ENCODE measurements around the gene KIAA1217. TPM values are rescaled to one million over a fixed set of nuclear protein-coding genes. Genes with fewer than 3 reads are reported as not detected.
"Not testable (repeated sequence)": the region's sequence is repeated elsewhere in the genome, so short reads cannot be mapped to it uniquely, and the experiment has no call there.

The KIAA1217 gene
- total RNA-seq, 4 donors from 2014 or later, result 46.9 to 108 (median 61.5) TPM

DNA sequence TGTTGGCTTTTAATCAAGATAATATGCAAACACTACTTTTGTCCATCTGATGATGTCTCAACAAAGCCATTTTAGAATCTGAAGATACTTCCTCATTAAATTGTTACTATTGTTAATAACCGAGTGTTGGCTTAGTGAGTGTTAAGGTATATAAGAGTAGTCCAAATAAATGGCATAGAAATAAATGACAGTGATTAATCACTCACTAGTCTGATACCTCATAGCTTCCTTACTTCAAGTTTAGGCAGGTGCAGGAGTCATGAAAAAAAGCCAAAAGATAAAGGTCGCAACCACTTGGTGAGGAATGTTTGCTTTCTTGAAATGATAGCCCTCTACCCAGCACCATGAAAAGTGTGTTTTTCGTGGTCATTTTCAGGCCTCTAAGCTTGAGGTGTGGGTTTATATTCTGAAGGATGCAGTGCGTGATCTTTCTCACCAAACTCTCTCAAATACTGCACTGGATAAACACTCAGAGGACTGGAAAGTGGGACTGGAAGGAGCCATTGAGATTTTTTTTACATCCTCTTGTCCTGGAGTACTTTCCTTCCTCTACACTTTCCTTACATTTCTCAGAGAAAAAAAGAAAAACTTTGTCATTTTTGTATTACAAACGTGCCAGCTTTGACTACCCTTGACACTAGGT lies 138.1 kb downstream of the KIAA1217 start:
- no peak overlapping the region for H3K27ac ChIP-seq
- H3K4me1 ChIP-seq, result no peaks in the 10 kb centered on the region
- no peaks in the 10 kb centered on the region for H3K27me3 ChIP-seq
- no peak for DNase-seq
- H3K4me3 ChIP-seq, result no peak overlapping the region
- no peaks in the 10 kb centered on the region for H3K9me3 ChIP-seq
- H3K36me3 ChIP-seq, result no peaks in the 10 kb centered on the region
- TF ChIP-seq POLR2A (IDR thresholded peaks at IDR 0.05), result no peak
- TF ChIP-seq, protein P1, sequence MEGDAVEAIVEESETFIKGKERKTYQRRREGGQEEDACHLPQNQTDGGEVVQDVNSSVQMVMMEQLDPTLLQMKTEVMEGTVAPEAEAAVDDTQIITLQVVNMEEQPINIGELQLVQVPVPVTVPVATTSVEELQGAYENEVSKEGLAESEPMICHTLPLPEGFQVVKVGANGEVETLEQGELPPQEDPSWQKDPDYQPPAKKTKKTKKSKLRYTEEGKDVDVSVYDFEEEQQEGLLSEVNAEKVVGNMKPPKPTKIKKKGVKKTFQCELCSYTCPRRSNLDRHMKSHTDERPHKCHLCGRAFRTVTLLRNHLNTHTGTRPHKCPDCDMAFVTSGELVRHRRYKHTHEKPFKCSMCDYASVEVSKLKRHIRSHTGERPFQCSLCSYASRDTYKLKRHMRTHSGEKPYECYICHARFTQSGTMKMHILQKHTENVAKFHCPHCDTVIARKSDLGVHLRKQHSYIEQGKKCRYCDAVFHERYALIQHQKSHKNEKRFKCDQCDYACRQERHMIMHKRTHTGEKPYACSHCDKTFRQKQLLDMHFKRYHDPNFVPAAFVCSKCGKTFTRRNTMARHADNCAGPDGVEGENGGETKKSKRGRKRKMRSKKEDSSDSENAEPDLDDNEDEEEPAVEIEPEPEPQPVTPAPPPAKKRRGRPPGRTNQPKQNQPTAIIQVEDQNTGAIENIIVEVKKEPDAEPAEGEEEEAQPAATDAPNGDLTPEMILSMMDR (IDR thresholded peaks at IDR 0.05), result no peak

DNA sequence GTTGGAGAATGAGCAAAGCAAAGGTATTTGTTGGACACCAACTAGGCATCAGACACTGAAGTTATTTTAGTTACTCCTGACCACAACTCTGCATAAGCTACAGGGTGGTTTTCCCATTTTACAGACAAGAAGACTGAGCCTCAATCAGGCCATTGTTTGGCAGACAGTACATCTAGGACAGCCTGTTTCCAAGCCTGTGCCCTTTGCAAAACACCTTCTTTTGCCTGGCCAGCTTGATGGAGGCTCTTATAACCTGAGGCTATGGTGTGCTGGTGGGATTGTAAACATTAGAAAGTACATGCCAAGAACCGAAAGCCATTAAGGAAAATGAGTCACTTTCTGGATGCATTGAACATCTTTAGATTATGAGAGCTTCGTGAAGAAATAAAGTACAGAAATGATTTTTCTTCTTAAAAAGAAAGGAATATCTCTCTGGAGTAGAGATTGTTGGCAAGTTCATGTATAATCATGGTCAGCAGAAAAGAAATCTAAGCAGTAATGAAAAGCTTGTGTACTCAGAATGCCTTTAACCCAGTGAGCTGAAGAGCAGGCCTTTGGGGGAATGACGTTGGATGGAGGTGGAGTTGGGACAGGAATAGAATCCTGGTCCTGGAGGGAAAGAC lies 140.6 kb downstream of the KIAA1217 start:
- Histone ChIP-seq H3K27ac (no peak overlapping the region), H3K4me1 (no peaks in the 10 kb centered on the region), H3K4me3 (no peak overlapping the region), H3K27me3 (no peaks in the 10 kb centered on the region), H3K9me3 (no peaks in the 10 kb centered on the region), H3K36me3 (no peaks in the 10 kb centered on the region)
- TF ChIP-seq POLR2A (IDR thresholded peaks at IDR 0.05), result no peak
- TF ChIP-seq, protein P1 (IDR thresholded peaks at IDR 0.05), result no peak
- no peak for DNase-seq

DNA sequence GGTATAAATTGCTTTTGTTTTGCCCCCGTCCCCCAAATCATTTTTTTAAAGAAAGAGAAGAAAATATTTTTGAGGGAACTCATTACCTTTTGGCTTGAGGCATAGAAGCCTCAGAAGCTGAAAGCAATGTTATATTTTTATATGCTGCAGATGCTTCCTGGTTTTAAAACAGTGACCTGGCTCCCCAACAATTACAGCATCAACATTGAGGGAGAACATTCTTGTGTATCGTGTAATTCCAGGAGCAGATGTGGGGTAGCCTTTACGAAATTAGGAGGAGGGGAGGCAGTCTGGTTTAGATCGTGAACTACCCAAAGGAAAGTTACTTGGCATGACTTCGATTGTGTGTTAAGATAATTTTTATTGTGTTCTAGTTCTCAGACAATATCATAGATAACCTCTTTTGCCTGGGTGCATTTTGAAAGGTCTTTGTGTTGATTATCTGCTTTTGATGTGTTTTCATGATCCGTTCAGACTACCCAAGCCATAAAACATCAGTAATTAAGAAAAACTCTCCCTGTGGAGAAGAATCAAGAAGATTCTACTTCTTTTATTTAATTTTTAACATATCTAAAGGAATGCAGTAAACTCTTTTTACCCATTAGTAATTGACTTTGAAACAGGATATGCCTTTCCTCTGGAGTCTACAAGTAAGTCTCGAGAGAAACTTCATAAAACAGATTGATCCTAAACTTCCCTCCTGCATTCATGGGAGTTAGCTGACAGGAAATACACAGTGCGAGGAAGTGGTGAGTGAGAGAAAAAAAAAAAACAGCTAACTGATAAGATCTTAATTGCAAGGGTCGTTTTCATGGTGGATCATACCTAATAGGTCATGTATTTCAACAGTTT lies 141.4 kb downstream of the KIAA1217 start:
- H3K4me3 ChIP-seq, result no peak overlapping the region
- no peaks in the 10 kb centered on the region for H3K4me1 ChIP-seq
- no peak for DNase-seq
- no peak for TF ChIP-seq POLR2A (IDR thresholded peaks at IDR 0.05)
- TF ChIP-seq, protein P1 (IDR thresholded peaks at IDR 0.05), result no peak
- H3K27ac ChIP-seq, result peak overlapping the region in 1 of 4 donors; percentile 10
- no peaks in the 10 kb centered on the region for H3K9me3 ChIP-seq
- no peaks in the 10 kb centered on the region for H3K36me3 ChIP-seq
- H3K27me3 ChIP-seq, result no peaks in the 10 kb centered on the region

DNA sequence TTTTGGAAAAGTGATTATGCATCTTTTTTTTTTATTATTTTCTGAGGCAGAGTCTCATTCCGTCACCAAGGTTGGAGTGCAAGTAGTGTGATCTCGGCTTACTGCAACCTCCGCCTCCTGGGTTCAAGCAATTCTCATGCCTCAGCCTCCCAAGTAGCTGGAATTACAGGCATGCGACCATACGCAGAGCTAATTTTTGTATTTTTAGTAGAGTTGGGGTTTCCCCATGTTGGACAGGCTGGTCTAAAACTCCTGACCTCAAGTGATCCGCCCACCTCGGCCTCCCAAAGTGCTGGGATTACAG lies 141.9 kb downstream of the KIAA1217 start:
- H3K9me3 ChIP-seq, DNase-seq, H3K4me1 ChIP-seq, H3K27me3 ChIP-seq, H3K27ac ChIP-seq, H3K36me3 ChIP-seq, H3K4me3 ChIP-seq: not testable (repeated sequence)

DNA sequence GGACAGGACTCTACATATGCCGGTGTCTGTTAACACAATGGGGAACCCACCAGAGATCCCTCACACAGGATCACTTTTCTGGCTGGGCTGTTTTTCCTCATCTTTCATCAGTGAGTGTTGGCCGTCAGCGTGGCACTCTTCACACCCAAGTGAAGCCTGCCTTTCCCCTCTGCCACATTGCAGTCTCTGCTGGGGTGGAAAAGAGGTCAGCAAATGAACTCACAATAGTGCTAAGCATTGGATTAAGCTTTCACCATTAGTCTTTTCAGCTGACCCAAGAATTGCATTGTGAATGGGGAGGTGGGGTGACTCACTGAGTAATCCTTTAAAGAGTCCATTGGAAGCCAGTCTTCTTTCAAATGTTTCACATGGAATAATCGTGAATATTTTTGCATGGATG lies 143.0 kb downstream of the KIAA1217 start:
- Histone ChIP-seq H3K4me1 (no peaks in the 10 kb centered on the region), H3K9me3 (no peaks in the 10 kb centered on the region), H3K36me3 (no peaks in the 10 kb centered on the region), H3K27ac (no peak overlapping the region), H3K27me3 (no peaks in the 10 kb centered on the region), H3K4me3 (no peak overlapping the region)
- DNase-seq, result no peak
- TF ChIP-seq, protein P1 (IDR thresholded peaks at IDR 0.05), result no peak
- TF ChIP-seq POLR2A (IDR thresholded peaks at IDR 0.05), result no peak

DNA sequence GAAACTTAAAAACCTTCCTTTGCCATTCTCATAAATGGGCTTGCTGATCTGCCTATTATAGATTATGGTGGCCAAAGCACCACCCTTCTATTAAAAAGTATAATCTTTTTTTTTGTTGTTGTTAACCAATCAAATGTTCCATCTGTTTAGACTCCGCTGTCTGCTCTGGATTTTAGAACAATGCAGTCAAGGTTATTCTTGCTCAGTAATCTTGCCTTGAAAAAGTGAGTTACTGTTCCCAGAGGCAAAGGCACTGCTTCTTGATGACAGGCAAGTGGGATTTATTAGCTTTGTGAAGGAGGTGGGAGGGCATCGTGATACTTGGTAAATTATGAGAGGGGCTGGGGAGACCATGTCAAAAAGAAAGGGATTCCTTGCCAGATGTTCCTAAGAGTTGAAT lies 143.5 kb downstream of the KIAA1217 start:
- H3K36me3 ChIP-seq, result no peaks in the 10 kb centered on the region
- no peak for TF ChIP-seq POLR2A (IDR thresholded peaks at IDR 0.05)
- TF ChIP-seq, protein P1 (IDR thresholded peaks at IDR 0.05), result no peak
- no peak overlapping the region for H3K27ac ChIP-seq

More for the DNA sequence above, 143.5 kb downstream of the KIAA1217 start:
- Histone ChIP-seq H3K9me3 (no peaks in the 10 kb centered on the region), H3K27me3 (no peaks in the 10 kb centered on the region), H3K4me1 (no peaks in the 10 kb centered on the region), H3K4me3 (no peak overlapping the region)
- no peak for DNase-seq
